ENCODE results near the gene ILRUN. TPM values are rescaled to one million over a fixed set of nuclear protein-coding genes. Genes with fewer than 3 reads are reported as not detected.
"Not testable (repeated sequence)": the region's sequence is repeated elsewhere in the genome, so short reads cannot be mapped to it uniquely, and the experiment has no call there.

Gene ILRUN
- total RNA-seq, 1 donor, result 43.2 TPM

GRCh38 chr6:34680313-34680712, 16.3 kb downstream of the ILRUN start:
- H3K9me3 ChIP-seq (ENCODE audit: low read depth, low read length); H3K4me3 ChIP-seq (ENCODE audit: low read length); H3K27me3 ChIP-seq (ENCODE audit: insufficient read depth, low read length): not testable (repeated sequence)
- peaks cover 25% of the 10 kb centered on the region for H3K4me1 ChIP-seq (ENCODE audit: insufficient read depth, low read length)

- peaks cover 30% of the 10 kb centered on the region for H3K4me1 ChIP-seq (ENCODE audit: insufficient read depth, low read length)
- H3K4me3 ChIP-seq (ENCODE audit: low read length), result no peak overlapping the region
- no peaks in the 10 kb centered on the region for H3K27me3 ChIP-seq (ENCODE audit: insufficient read depth, low read length)
Observed at GRCh38 chr6:34679552-34680253, 16.9 kb downstream of the ILRUN start.

GRCh38 chr6:34676140-34676539, 20.4 kb downstream of the ILRUN start:
- H3K4me3 ChIP-seq (ENCODE audit: low read length), result no peak overlapping the region
- H3K4me1 ChIP-seq (ENCODE audit: insufficient read depth, low read length), result peaks cover 62% of the 10 kb centered on the region
- H3K9me3 ChIP-seq (ENCODE audit: low read depth, low read length), result no peaks in the 10 kb centered on the region
- H3K27me3 ChIP-seq (ENCODE audit: insufficient read depth, low read length), result no peaks in the 10 kb centered on the region

More at GRCh38 chr6:34679552-34680253, 16.9 kb downstream of the ILRUN start:
- no peaks in the 10 kb centered on the region for H3K9me3 ChIP-seq (ENCODE audit: low read depth, low read length)

- H3K4me3 ChIP-seq (ENCODE audit: low read length); H3K27me3 ChIP-seq (ENCODE audit: insufficient read depth, low read length); H3K9me3 ChIP-seq (ENCODE audit: low read depth, low read length): not testable (repeated sequence)
- peaks cover 61% of the 10 kb centered on the region for H3K4me1 ChIP-seq (ENCODE audit: insufficient read depth, low read length)
Observed at GRCh38 chr6:34674930-34675329, 21.6 kb downstream of the ILRUN start.

- no peaks in the 10 kb centered on the region for H3K9me3 ChIP-seq (ENCODE audit: low read depth, low read length)
- no peak overlapping the region for H3K4me3 ChIP-seq (ENCODE audit: low read length)
- peaks cover 56% of the 10 kb centered on the region for H3K4me1 ChIP-seq (ENCODE audit: insufficient read depth, low read length)
- no peaks in the 10 kb centered on the region for H3K27me3 ChIP-seq (ENCODE audit: insufficient read depth, low read length)
Observed at GRCh38 chr6:34674268-34674639, 22.3 kb downstream of the ILRUN start.

GRCh38 chr6:34673064-34673463, 23.5 kb downstream of the ILRUN start:
- Histone ChIP-seq H3K4me3 (ENCODE audit: low read length) (no peak overlapping the region), H3K9me3 (ENCODE audit: low read depth, low read length) (no peaks in the 10 kb centered on the region), H3K27me3 (ENCODE audit: insufficient read depth, low read length) (no peaks in the 10 kb centered on the region), H3K4me1 (ENCODE audit: insufficient read depth, low read length) (peaks cover 56% of the 10 kb centered on the region)

- peaks cover 56% of the 10 kb centered on the region for H3K4me1 ChIP-seq (ENCODE audit: insufficient read depth, low read length)
- no peak overlapping the region for H3K4me3 ChIP-seq (ENCODE audit: low read length)
- H3K9me3 ChIP-seq (ENCODE audit: low read depth, low read length), result no peaks in the 10 kb centered on the region
- H3K27me3 ChIP-seq (ENCODE audit: insufficient read depth, low read length), result no peaks in the 10 kb centered on the region
Observed at GRCh38 chr6:34672657-34673043, 23.9 kb downstream of the ILRUN start.

- H3K4me3 ChIP-seq (ENCODE audit: low read length), result no peak overlapping the region
- no peaks in the 10 kb centered on the region for H3K27me3 ChIP-seq (ENCODE audit: insufficient read depth, low read length)
- H3K4me1 ChIP-seq (ENCODE audit: insufficient read depth, low read length), result peaks cover 56% of the 10 kb centered on the region
- H3K9me3 ChIP-seq (ENCODE audit: low read depth, low read length), result no peaks in the 10 kb centered on the region
Observed at GRCh38 chr6:34671801-34672656, 24.5 kb downstream of the ILRUN start.

GRCh38 chr6:34671367-34671766, 25.2 kb downstream of the ILRUN start:
- H3K4me3 ChIP-seq (ENCODE audit: low read length), result no peak overlapping the region
- peaks cover 56% of the 10 kb centered on the region for H3K4me1 ChIP-seq (ENCODE audit: insufficient read depth, low read length)
- no peaks in the 10 kb centered on the region for H3K27me3 ChIP-seq (ENCODE audit: insufficient read depth, low read length)
- no peaks in the 10 kb centered on the region for H3K9me3 ChIP-seq (ENCODE audit: low read depth, low read length)

GRCh38 chr6:34668799-34669198, 27.8 kb downstream of the ILRUN start:
- H3K4me1 ChIP-seq (ENCODE audit: insufficient read depth, low read length), result peaks cover 62% of the 10 kb centered on the region
- not testable (repeated sequence) for H3K9me3 ChIP-seq (ENCODE audit: low read depth, low read length); H3K27me3 ChIP-seq (ENCODE audit: insufficient read depth, low read length); H3K4me3 ChIP-seq (ENCODE audit: low read length)

GRCh38 chr6:34667481-34668238, 28.9 kb downstream of the ILRUN start:
- peaks cover 62% of the 10 kb centered on the region for H3K4me1 ChIP-seq (ENCODE audit: insufficient read depth, low read length)
- no peaks in the 10 kb centered on the region for H3K9me3 ChIP-seq (ENCODE audit: low read depth, low read length)
- no peak overlapping the region for H3K4me3 ChIP-seq (ENCODE audit: low read length)
- H3K27me3 ChIP-seq (ENCODE audit: insufficient read depth, low read length), result no peaks in the 10 kb centered on the region

GRCh38 chr6:34665019-34665418, 31.5 kb downstream of the ILRUN start:
- no peak overlapping the region for H3K4me3 ChIP-seq (ENCODE audit: low read length)
- no peaks in the 10 kb centered on the region for H3K9me3 ChIP-seq (ENCODE audit: low read depth, low read length)
- no peaks in the 10 kb centered on the region for H3K27me3 ChIP-seq (ENCODE audit: insufficient read depth, low read length)
- H3K4me1 ChIP-seq (ENCODE audit: insufficient read depth, low read length), result peaks cover 43% of the 10 kb centered on the region

GRCh38 chr6:34664256-34664971, 32.2 kb downstream of the ILRUN start:
- H3K4me1 ChIP-seq (ENCODE audit: insufficient read depth, low read length), result peaks cover 43% of the 10 kb centered on the region
- no peaks in the 10 kb centered on the region for H3K27me3 ChIP-seq (ENCODE audit: insufficient read depth, low read length)
- H3K9me3 ChIP-seq (ENCODE audit: low read depth, low read length), result no peaks in the 10 kb centered on the region
- no peak overlapping the region for H3K4me3 ChIP-seq (ENCODE audit: low read length)

- H3K9me3 ChIP-seq (ENCODE audit: low read depth, low read length), result no peaks in the 10 kb centered on the region
- H3K4me3 ChIP-seq (ENCODE audit: low read length), result no peak overlapping the region
- H3K4me1 ChIP-seq (ENCODE audit: insufficient read depth, low read length), result peaks cover 46% of the 10 kb centered on the region
- no peaks in the 10 kb centered on the region for H3K27me3 ChIP-seq (ENCODE audit: insufficient read depth, low read length)
Observed at GRCh38 chr6:34663831-34664255, 32.7 kb downstream of the ILRUN start.
